HEK293T (cell line): ENCODE results near the gene CLEC18B.
"Not testable (repeated sequence)": the region's sequence is repeated elsewhere in the genome, so short reads cannot be mapped to it uniquely, and the experiment has no call there.

Experiments
- ELF4 ChIP-seq: fragments of 450-650 bp; IDR thresholded peaks from 2 replicates; pipeline ENCODE4 v1.6.1; 2017; ENCODE audit warnings: antibody characterized with exemption
- FOXK2 ChIP-seq: fragments of 450-650 bp; IDR thresholded peaks from 2 replicates; pipeline ENCODE4 v1.6.1; 2016; ENCODE audit warnings: mild to moderate bottlenecking
- SP1 ChIP-seq: fragments of 450-650 bp; IDR thresholded peaks from 2 replicates; pipeline ENCODE4 v1.6.1; 2017
- SUZ12 ChIP-seq: fragments of 450-650 bp; IDR thresholded peaks from 2 replicates; pipeline ENCODE4 v1.6.1; 2016; ENCODE audit warnings: mild to moderate bottlenecking
- ZNF384 ChIP-seq: fragments of 450-650 bp; IDR thresholded peaks from 2 replicates; pipeline ENCODE4 v1.6.1; 2016

DNA sequence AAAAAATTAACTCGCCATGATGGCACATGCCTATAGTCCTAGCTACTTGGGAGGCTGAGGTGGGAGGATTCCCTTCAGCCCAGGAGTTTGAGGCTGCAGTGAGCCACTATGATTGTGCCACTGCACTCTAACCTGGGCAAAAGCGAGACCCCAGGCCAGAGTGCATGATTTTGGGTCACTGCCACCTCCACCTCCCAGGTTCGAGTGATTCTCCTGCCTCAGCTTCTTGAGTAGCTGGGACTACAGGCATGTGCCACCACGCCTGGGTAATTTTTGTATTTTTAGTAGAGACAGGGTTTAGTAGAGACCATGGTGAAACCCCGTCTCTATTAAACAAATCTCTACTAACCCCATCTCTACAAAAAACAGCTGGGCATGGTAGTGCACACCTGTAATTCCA is 26.7 kb downstream of the CLEC18B start:
- not testable (repeated sequence) for TF ChIP-seq FOXK2, SP1, ELF4, SUZ12, ZNF384
